Cortex of kidney (tissue), 1 donor: ENCODE measurements around the gene PIEZO2.
"Not testable (repeated sequence)": the region's sequence is repeated elsewhere in the genome, so short reads cannot be mapped to it uniquely, and the experiment has no call there.

ENCODE experiments used
- DNase-seq: peaks from one replicate; lab custom pipeline; 2025; lab: John Stamatoyannopoulos, UW

PIEZO2 gene

DNA sequence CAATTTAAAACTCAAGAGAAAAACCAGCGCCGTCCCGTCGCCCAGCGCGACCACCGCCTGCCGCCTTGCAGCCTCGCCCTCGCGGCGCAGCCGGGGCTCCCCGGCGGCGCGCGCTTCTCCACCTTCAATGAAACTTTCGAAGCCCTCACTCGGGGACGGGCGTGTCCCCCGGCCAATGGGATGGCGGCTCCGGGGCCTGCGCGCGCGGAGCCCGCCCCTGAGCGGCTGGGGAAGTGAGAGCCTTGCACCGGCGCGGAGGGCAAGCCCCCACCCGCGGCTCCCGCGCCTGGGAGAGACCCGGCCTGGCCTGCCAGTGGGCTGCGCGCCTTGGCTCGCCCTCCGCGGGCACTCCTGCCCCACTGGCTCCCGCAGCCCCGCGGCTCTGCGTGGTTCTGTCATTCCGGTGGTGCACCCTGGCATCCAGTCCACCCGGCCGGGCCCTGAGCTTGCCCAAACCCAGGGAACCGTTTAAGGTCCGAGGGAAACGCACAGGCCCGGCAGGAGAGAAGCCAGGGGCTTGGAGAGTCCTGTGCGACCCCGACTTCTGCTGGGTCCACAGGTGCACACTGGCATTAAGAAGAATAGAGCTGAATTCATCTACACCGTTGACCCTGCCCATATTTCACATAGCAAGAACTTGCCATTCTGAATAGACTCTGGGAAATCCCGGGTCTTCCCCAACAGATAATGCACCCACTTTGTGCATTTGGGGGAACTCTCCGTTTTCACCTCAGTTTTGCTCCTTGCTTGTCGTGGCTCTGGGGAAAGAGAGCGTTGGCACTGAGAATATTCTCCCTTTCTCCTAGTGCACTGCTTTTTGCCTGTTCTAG, at the start of gene PIEZO2:
Gene PIEZO2, minus strand, starts transcription at position 129 of the 830 bp plus-strand sequence. CDS start 981 bp downstream, outside the sequence.
- DNase-seq: no peak

GRCh38 chr18:11183637-11184036, 34.3 kb upstream of the PIEZO2 start:
- DNase-seq: no peak

GRCh38 chr18:11181629-11182028, 32.3 kb upstream of the PIEZO2 start:
- not testable (repeated sequence) for DNase-seq

GRCh38 chr18:11179959-11180519, 30.7 kb upstream of the PIEZO2 start:
- no peak for DNase-seq

DNA sequence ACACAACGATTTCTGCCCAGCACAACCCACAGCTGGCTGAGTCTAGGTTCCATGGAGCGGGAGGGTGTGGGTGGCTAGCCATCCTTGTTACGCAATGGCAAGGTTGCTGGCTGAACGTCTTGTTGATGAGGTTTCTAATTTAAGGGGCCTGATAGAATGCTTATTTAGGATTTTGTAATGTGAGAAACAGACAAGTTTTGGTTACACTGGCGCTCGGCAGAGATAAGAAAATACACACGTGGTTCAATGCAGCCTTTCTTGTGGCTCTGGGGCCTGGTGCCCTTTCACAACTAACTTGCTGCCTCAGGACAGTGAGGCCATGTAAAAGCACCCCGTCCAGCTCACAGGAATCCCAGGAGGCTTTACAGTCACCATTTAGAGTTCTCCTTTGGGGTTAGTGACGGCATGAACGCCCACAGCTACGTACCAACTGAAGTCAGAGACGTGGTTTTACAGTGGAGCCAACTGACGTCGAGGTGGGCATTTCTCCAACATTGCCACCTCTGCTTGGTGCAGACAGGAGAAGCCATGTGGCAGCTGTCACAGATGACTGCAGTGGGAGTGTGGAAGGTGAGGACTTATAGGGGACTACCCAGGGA, 29.7 kb upstream of the PIEZO2 start:
- no peak for DNase-seq

GRCh38 chr18:11177382-11177781, 28.0 kb upstream of the PIEZO2 start:
- DNase-seq: no peak

DNA sequence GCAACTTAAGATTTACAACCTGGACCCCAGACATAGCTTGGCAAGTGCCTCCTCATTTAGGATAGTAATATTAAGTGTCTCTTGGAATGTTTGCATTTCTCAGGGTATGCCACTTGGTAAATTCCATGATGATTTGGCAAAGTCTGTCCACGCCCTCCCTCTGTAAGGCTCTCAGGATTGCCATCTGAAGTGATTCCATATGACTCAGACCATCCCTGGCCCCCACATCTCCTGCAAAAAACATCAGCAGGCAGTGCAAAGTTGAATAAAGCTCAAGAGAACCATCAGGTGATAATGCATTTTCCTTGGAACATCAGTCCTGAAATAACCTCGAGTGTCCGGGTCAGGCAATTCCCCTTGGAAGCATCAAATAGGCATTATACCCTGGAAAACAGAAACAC, 27.1 kb upstream of the PIEZO2 start:
- no peak for DNase-seq

- no peak for DNase-seq
Measured at GRCh38 chr18:11175266-11175979, 26.1 kb upstream of the PIEZO2 start.

GRCh38 chr18:11174179-11174578, 24.8 kb upstream of the PIEZO2 start:
- not testable (repeated sequence) for DNase-seq

DNA sequence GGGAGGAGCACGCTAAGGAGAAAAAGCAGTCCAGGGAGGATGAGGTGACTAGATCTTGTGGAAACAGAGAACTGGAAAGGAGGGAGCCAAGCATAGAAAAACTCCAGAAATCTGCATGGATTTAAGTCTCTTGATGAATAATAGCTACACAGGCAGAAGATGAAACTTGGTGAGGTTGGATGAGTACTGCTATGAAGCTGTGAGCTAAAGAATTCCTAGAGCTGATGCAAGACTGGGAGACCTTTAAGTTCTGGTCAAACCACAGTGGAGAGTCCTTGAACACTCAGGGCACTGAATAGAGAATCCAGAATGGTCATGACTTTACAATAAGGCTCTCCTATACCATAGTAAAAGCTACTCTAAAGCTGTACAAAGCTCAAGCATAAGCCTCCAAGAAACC, 18.4 kb upstream of the PIEZO2 start:
- DNase-seq: no peak

DNA sequence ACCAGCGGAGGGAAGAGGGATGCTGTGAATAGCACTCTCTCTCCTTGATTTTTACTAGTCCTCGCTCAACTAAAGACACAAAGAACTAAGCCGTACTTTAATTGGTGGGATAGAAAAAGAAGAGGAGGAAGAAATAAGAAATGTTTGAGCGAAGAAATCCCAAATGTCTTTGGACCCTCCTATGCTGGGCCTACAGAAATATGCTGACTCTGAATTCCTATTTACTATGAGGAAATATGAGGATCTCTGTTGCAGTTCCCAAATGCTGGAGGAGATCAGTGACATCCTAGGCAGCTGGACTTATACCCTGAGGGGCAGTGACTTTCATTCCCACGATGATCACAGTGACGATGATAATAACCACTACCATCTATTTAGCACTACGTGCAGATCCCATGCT, 16.6 kb upstream of the PIEZO2 start:
- no peak for DNase-seq

DNA sequence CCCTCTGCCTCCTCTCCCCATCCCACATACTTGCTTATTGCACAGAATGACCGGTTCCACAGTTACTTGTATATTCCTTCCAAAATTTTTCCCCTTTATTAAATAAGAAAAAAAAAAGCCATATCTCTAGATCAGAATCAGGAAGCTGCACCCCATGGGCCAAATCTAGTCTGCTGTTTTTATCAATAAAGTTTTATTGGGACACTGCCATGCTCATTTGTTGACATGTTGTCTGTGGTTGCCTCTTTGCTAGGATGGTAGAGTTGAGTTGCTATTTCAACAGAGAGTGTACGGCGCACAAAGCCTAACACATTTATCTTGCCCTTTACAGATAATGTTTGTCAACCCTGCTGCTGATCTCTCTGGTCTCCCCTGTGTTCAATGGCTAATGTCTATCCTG, 15.8 kb upstream of the PIEZO2 start:
- DNase-seq: no peak

DNA sequence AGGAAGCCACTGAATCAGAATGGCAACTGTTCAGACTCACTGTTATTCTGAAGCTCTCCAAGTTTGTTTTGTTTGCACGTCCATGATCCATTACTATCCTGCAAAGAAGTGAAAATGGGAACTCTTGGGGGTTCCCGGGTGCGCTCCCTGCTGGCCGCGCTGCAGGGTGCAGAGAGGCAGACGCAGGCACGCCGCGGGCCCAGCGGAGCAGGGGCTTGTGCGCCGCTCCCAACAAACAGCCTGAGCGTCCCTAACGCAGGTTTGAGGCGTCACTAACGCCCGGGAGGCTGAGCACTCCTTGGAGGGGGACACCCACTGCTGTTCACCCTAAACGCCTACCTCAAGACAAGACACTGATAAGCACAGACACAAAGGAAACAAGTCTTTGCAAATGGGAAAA, 14.3 kb upstream of the PIEZO2 start:
- DNase-seq: no peak

DNA sequence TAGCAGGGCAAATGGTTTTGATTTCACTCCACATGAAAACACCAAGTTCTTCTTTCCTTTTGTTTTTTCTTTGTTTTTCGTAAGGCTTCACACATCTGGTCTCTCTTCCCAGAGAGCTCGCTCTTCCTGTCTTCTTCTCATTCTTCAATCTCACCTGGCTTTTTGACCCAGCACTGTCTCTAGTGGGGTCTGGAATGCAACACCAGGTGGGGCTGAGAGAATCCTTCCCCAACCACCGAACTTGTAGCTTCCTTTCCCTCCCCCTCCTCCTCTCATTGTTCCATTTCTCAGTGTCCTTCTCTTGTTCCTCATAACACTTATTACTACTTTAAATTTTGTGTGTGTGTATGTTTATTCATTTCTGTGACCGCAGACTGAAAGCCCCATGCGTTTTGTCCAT, 13.5 kb upstream of the PIEZO2 start:
- DNase-seq: no peak

DNA sequence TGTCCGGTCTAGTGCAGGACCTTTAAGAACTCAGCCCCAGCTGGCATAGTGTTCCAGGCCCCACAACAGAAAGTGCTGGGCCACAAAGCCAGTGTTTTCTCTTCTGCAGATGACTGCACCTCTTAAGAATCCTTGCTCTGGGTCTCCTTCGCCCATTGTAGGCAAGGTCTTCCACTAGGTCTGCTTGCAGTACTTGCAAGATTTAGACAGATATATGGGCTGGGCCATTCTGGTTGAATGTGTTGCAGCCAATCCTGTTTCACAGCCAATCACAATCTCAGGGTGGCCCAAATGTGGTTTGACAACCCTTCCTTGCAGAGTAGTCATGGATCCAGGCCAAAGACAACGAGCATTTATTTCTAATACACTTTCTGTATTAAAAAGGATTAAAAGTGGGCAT, 13.1 kb upstream of the PIEZO2 start:
- DNase-seq: no peak

- no peak for DNase-seq
Measured at GRCh38 chr18:11160313-11160712, 10.9 kb upstream of the PIEZO2 start.

GRCh38 chr18:11159844-11160243, 10.5 kb upstream of the PIEZO2 start:
- DNase-seq: no peak

GRCh38 chr18:11156978-11157377, 7.6 kb upstream of the PIEZO2 start:
- no peak for DNase-seq

DNA sequence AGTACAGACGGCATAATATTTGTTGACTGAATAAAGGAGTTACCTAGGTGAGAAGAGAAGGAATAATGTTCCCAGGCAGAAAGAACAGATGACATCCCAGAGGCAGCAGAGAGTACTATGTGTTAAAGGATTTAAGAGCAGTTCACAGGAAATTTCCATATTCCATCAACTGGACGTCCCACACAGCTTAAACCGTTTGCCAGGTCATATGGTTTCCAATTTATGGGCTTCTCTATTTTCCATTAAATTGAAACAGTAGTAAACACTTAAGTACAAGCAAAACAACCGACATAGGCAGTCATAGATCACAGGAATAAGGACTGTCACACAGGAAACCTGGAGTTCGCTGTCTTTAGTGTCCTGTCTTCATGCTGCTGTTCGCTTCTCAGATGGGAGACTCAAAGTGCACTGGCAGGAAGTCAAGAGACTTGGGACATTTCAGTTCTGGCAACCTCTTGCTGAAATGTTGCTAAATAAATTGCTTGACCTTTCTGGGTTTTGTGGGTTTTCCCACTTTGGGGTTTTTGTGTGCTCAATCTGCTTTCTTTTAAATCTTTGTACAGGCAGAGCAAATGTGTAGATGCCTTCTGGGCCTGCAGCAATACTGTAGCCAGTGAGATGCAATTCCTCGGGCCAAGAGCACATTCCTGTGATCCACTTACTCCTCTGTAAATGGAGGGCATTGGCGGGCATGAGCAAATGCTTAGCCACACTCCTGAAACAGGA, 5.8 kb upstream of the PIEZO2 start:
- no peak for DNase-seq

- no peak for DNase-seq
Measured at GRCh38 chr18:11154368-11154989, 5.1 kb upstream of the PIEZO2 start.

- DNase-seq: no peak
Measured at GRCh38 chr18:11153097-11153496, 3.7 kb upstream of the PIEZO2 start.

GRCh38 chr18:11150271-11150615, 874 bp upstream of the PIEZO2 start:
- no peak for DNase-seq
